Endothelial cell of umbilical vein (primary cell): ENCODE data around the gene UQCRFS1. TPM values are rescaled to one million over a fixed set of nuclear protein-coding genes. Genes with fewer than 3 reads are reported as not detected.
"Not testable (repeated sequence)": the region's sequence is repeated elsewhere in the genome, so short reads cannot be mapped to it uniquely, and the experiment has no call there.

Source experiments
- BruUV-seq: library from RNA; stranded (reverse); fragments of 400-500 nt; replicated peaks from 2 replicates; lab custom pipeline; 2021; lab: Mats Ljungman, UMichigan
- CTCF ChIA-PET: fragments of 300-600, 350-600 bp; sonication (Branson Sonifier 250); formaldehyde crosslinking; loops from one replicate; lab custom pipeline; 2021; ENCODE audit warnings: antibody characterized with exemption, inconsistent platforms; lab: Charles Lee
- POLR2A ChIA-PET: fragments of 300-600, 350-600 bp; sonication (Branson Sonifier 250); formaldehyde crosslinking; loops from one replicate; lab custom pipeline; 2021; ENCODE audit warnings: antibody characterized with exemption, inconsistent platforms; lab: Charles Lee
- DNase-seq: peaks from one replicate; pipeline ENCODE4 v3.0.0-alpha.2; 2011; ENCODE audit warnings: low read depth, low spot score
- FAIRE-seq: peaks from 2 replicates; lab custom pipeline; 2011; peaks lifted over from hg19 to GRCh38; lab: Jason Lieb, UNC
- H2AFZ ChIP-seq: 2 replicates; pipeline ENCODE4 v1.6.0; 2012; ENCODE audit warnings: low read depth, low read length, control low read depth, inconsistent platforms
- H3K27ac ChIP-seq: 2 replicates; pipeline ENCODE4 v1.5.1; 2011; ENCODE audit warnings: low read depth, mild to moderate bottlenecking, control low read depth, low read length, moderate library complexity; ENCODE audit not compliant: insufficient read depth
- H3K27me3 ChIP-seq, 2 experiments: 2 replicates each; pipeline versions ENCODE4 v1.6.0 to v1.6.1; 2011; ENCODE audit warnings: low read length in 2 of 2, mixed read lengths in 1 of 2; ENCODE audit not compliant: control insufficient read depth in 2 of 2, insufficient read depth in 2 of 2
- H3K36me3 ChIP-seq, 2 experiments: 2 replicates in 1 of 2; 3 replicates in 1 of 2; pipeline ENCODE4 v1.5.1; 2011; ENCODE audit warnings: low read length in 2 of 2, mild to moderate bottlenecking in 1 of 2, moderate library complexity in 1 of 2; ENCODE audit not compliant: control insufficient read depth in 2 of 2, insufficient read depth in 2 of 2; ENCODE audit errors: extremely low read depth in 1 of 2
- H3K4me1 ChIP-seq: 3 replicates; pipeline ENCODE4 v1.5.1; 2011; ENCODE audit warnings: mild to moderate bottlenecking, low read length; ENCODE audit not compliant: control insufficient read depth, insufficient read depth; ENCODE audit errors: extremely low read depth
- H3K4me2 ChIP-seq: 2 replicates; pipeline ENCODE4 v1.6.1; 2011; ENCODE audit warnings: low read length, control low read depth, mixed read lengths; ENCODE audit not compliant: insufficient read depth
- H3K4me3 ChIP-seq, 3 experiments: fragments of 200-600 bp in 1 of 3; sonication (generic), shearing (Covaris generic) in 1 of 3; replicated peaks in 1 of 3; 2 replicates each; pipeline ENCODE4 v1.5.1; 2011 to 2016; ENCODE audit warnings: control low read depth in 3 of 3, low read length in 3 of 3, mild to moderate bottlenecking in 2 of 3, inconsistent platforms in 1 of 3, low read depth in 1 of 3, moderate library complexity in 1 of 3; ENCODE audit not compliant: insufficient read depth in 1 of 3
- H3K79me2 ChIP-seq: 2 replicates; pipeline ENCODE4 v1.6.0; 2012; ENCODE audit warnings: low read length, inconsistent platforms; ENCODE audit not compliant: control insufficient read depth, insufficient read depth
- H3K9ac ChIP-seq: replicated peaks from 2 replicates; pipeline ENCODE3; 2011; ENCODE audit warnings: low read length, control low read depth; ENCODE audit not compliant: insufficient read depth; ENCODE audit errors: extremely low read depth
- H3K9me1 ChIP-seq: replicated peaks from 3 replicates; pipeline ENCODE4 v1.6.0; 2011; ENCODE audit warnings: mild to moderate bottlenecking, low read length; ENCODE audit not compliant: control insufficient read depth, insufficient read depth; ENCODE audit errors: extremely low read depth
- H3K9me3 ChIP-seq: replicated peaks from 2 replicates; pipeline ENCODE4 v1.5.1; 2012; ENCODE audit warnings: low read length, inconsistent platforms; ENCODE audit not compliant: control insufficient read depth, insufficient read depth
- H4K20me1 ChIP-seq: replicated peaks from 2 replicates; pipeline ENCODE3; 2011; ENCODE audit warnings: mild to moderate bottlenecking, low read length; ENCODE audit not compliant: control insufficient read depth, insufficient read depth; ENCODE audit errors: extremely low read depth
- EZH2 ChIP-seq: IDR thresholded peaks from 2 replicates; pipeline ENCODE4 v1.6.1; 2012; ENCODE audit warnings: borderline replicate concordance, low read depth, mild to moderate bottlenecking, moderate library complexity, low read length, inconsistent platforms; ENCODE audit not compliant: severe bottlenecking
- FOS ChIP-seq: IDR thresholded peaks from 2 replicates; pipeline ENCODE4 v1.6.1; 2011; ENCODE audit warnings: mild to moderate bottlenecking, low read length, moderate library complexity, borderline replicate concordance; ENCODE audit not compliant: insufficient read depth
- GATA2 ChIP-seq: IDR thresholded peaks from 2 replicates; pipeline ENCODE4 v1.7.0; 2011; ENCODE audit warnings: low read depth, mild to moderate bottlenecking, moderate library complexity, mixed read lengths, low read length; ENCODE audit not compliant: insufficient read length, insufficient read depth
- JUN ChIP-seq: IDR thresholded peaks from 2 replicates; pipeline ENCODE4 v1.6.1; 2011; ENCODE audit warnings: borderline replicate concordance, low read depth; ENCODE audit not compliant: insufficient read length, insufficient read depth
- MYC ChIP-seq: IDR thresholded peaks from one replicate; pipeline ENCODE4 v1.6.1; 2011; ENCODE audit warnings: mild to moderate bottlenecking, low read depth, low read length
- POLR2A ChIP-seq: IDR thresholded peaks from 2 replicates; pipeline ENCODE4 v1.6.1; 2012; ENCODE audit warnings: low read depth, mild to moderate bottlenecking, control low read depth, low read length
- POLR2AphosphoS5 ChIP-seq: IDR thresholded peaks from 2 replicates; pipeline ENCODE4 v1.6.1; 2012; ENCODE audit warnings: low read depth, mild to moderate bottlenecking, control low read depth, low read length, moderate library complexity; ENCODE audit not compliant: insufficient read depth
- dilution Hi-C: fragments of 300-500 bp; cut with MboI; formaldehyde crosslinking; loops from one replicate; pipeline ENCODE4 v1.15.0; 2019; ENCODE audit warnings: low sequenced_read_pairs; ENCODE audit not compliant: extremely low pct_ligation_motif_present
- intact Hi-C: fragments of 100-400 bp; cut with micrococcal nuclease; formaldehyde crosslinking; loops from one replicate; pipeline ENCODE4 v1.10.0; 2022
- polyA plus RNA-seq, 4 experiments: library from polyadenylated mRNA; depleted of rRNA in 3 of 4; stranded (reverse) in 3 of 4; unstranded in 1 of 4; fragments of >200 nt; gene quantifications; 2 replicates each; pipeline versions ENCODE4 v1.2.1 to v1.2.3, GENCODE V29; 2011 to 2012; ENCODE audit warnings: missing spikeins in 1 of 4
- total RNA-seq: library from RNA; stranded (reverse); gene quantifications from 2 replicates; pipeline ENCODE4 v1.2.3, GENCODE V29; 2021
- TF ChIP-seq, protein P1 (sequence below): IDR thresholded peaks from 2 replicates; pipeline ENCODE4 v1.6.1; 2011; ENCODE audit not compliant: insufficient read depth, insufficient read length
- TF ChIP-seq, protein P2 (sequence below), 2 donors: IDR thresholded peaks; 1 replicate in 1 of 2; 2 replicates in 1 of 2; pipeline ENCODE4 v1.5.1; 2011; ENCODE audit warnings: low read length in 2 of 2, mild to moderate bottlenecking in 2 of 2, moderate library complexity in 2 of 2, control low read depth in 1 of 2, inconsistent platforms in 1 of 2, low read depth in 1 of 2; ENCODE audit not compliant: insufficient read depth in 1 of 2; ENCODE audit errors: extremely low read depth in 1 of 2

The UQCRFS1 gene
- total and polyA plus RNA-seq, 2 donors (not counting 3 experiments of a cell fraction or from before 2014, with no cell fraction given), result 28.2 to 33.8 TPM

DNA sequence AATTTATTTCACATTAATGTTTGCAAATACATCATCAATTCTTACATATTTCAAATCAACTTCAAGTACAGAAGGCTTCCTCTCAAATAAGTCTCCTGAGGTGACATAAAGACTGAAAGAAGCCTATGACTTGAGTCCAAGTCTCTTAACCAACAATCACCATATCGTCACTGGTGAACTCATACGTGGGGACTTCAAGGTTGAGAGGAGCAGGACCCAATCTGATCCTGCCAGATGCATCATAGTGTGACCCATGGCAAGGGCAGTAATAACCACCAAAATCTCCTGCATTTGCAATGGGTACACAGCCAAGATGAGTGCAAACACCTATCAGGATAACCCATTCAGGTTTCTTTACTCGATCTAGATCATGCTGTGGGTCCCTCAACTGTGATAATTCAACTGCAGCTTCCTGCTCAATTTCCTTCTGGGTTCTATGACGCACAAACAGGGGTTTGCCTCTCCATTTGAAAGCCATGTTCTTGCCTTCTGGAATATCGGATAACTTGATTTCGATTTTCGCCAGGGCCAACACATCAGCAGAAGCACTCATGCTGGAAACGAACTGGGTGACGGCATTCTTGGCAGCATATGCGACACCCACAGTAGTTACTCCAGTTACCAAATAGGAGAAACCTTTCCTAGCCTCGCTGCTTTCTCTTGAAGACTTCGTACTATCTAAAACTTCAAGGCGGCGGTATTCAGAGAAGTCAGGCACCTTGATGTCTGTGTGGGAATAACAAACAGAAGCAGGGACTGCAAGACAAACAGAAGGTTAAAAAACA lies 5.4 kb downstream of the UQCRFS1 start:
- H3K9me1 ChIP-seq, H3K27ac ChIP-seq, DNase-seq, H3K4me3 ChIP-seq, H3K27me3 ChIP-seq, POLR2A ChIA-PET, intact Hi-C loops, H3K9me3 ChIP-seq, BruUV-seq, H3K36me3 ChIP-seq, FAIRE-seq, dilution Hi-C loops, H2AFZ ChIP-seq, H3K4me1 ChIP-seq, CTCF ChIA-PET, H3K9ac ChIP-seq, H3K4me2 ChIP-seq: not testable (repeated sequence)
- Histone ChIP-seq H3K79me2 (peaks cover 51% of the 10 kb centered on the region), H4K20me1 (peaks cover 16% of the 10 kb centered on the region)

DNA sequence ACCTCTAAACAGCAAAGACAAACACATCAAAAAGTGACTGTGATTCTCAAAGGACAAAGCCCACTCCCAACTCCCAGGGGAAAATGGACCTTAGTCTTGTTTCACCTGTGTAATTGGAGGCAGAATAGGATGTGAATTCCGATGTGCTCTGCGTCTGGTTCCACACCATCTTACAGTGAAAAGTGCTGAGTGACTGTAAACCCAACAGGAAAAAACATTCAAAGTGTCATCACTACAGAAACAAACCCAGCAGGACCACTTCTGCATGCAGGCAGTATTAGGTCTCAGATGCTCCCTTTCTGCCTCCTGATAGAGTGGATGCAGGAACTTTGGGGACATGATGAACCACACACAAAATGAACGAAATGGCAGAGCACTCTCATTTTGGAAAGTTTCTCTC lies 6.5 kb downstream of the UQCRFS1 start:
- ChIA-PET CTCF (no interaction called here), POLR2A (no interaction called here)
- H3K79me2 ChIP-seq, result peaks cover 39% of the 10 kb centered on the region
- no peak for DNase-seq
- peaks cover 2 to 8% of the 10 kb centered on the region in 2 experiments for H3K36me3 ChIP-seq
- no peak overlapping the region for H3K9ac ChIP-seq
- H3K27me3 ChIP-seq, result no peaks in the 10 kb centered on the region
- H3K4me3 ChIP-seq, result no peak overlapping the region
- peaks cover 15% of the 10 kb centered on the region for H4K20me1 ChIP-seq
- no peaks in the 10 kb centered on the region for H3K9me1 ChIP-seq
- intact Hi-C loops, result no loop called here
- no peak overlapping the region for H3K27ac ChIP-seq
- BruUV-seq, result no TSS peak
- H2AFZ ChIP-seq, result no peak overlapping the region
- TF ChIP-seq POLR2AphosphoS5, result no peak
- no peak for TF ChIP-seq GATA2
- no peak for TF ChIP-seq EZH2
- TF ChIP-seq, protein P1, sequence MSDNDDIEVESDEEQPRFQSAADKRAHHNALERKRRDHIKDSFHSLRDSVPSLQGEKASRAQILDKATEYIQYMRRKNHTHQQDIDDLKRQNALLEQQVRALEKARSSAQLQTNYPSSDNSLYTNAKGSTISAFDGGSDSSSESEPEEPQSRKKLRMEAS, result no peak
- no peak for TF ChIP-seq POLR2A
- TF ChIP-seq JUN, result no peak
- no peak for TF ChIP-seq FOS
- TF ChIP-seq, protein P2, sequence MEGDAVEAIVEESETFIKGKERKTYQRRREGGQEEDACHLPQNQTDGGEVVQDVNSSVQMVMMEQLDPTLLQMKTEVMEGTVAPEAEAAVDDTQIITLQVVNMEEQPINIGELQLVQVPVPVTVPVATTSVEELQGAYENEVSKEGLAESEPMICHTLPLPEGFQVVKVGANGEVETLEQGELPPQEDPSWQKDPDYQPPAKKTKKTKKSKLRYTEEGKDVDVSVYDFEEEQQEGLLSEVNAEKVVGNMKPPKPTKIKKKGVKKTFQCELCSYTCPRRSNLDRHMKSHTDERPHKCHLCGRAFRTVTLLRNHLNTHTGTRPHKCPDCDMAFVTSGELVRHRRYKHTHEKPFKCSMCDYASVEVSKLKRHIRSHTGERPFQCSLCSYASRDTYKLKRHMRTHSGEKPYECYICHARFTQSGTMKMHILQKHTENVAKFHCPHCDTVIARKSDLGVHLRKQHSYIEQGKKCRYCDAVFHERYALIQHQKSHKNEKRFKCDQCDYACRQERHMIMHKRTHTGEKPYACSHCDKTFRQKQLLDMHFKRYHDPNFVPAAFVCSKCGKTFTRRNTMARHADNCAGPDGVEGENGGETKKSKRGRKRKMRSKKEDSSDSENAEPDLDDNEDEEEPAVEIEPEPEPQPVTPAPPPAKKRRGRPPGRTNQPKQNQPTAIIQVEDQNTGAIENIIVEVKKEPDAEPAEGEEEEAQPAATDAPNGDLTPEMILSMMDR (IDR thresholded peaks at IDR 0.05; ENCODE audit: extremely low read depth in 1 of 2, insufficient read depth in 1 of 2, low read depth in 1 of 2, low read length in 2 of 2), result no peak
- no peak for TF ChIP-seq MYC
- H3K9me3 ChIP-seq, result no peaks in the 10 kb centered on the region
- H3K4me1 ChIP-seq, result peaks cover 2% of the 10 kb centered on the region
- FAIRE-seq, result no peak
- H3K4me2 ChIP-seq, result no peak overlapping the region
- dilution Hi-C loops, result no loop called here
